ENCODE results near the gene SYT11. TPM values are rescaled to one million over a fixed set of nuclear protein-coding genes. Genes with fewer than 3 reads are reported as not detected.
A peak's percentile ranks its signal among the peaks of the same experiment; 100 is the strongest.

Gene SYT11
- total and polyA plus RNA-seq, 4 donors: 118 to 384 (median 288) TPM

DNA sequence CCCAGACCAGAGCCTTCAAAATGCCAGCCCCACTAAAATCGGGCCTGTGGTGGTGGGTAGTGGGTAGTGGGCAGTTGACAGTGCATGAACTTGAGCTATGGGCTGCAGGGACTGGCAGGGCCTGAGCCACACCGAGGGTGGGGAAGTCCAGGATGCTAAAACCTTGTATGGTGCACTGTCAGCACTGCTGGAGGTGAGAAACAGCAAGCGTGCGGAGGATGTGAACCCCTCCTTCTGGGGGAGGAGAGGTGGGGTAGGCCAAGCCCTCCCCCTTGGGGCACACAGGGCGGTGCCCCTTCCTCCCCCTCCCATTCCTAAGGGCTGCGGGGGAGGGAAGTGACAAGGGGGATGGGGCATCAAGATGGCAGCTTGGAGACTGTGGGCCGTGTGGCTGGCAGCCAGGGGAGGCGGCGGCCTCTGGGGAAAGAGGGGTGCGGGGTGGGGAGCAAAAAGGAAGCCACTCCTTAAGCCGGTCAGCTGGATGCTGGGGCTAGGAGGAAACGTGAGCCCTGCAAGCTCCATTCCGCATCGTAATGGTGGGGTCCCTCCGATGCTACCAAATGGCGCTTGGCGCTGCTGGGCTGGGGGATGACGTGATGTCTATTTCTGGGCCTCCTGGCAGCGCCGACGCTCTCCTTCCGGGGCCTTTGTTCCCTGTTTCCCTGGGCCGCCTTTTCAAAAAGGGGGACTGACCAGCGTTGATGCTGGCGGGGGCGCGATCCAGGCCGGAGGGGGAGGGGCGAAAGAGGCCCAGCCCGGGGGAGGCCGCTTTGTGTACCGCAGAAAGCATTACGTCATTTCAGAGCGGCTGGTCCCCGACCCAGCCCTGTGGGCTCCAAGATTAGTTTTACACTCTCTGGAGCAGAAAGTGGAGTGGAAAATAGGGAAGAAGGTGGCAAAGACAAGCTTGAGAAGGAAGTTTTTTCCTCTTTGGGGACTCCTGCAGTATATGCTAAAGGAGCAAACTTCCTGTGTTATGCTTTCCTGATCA is 809 bp downstream of the SYT11 start:
- H3K4me3 ChIP-seq (ENCODE audit: low read depth, low read length): peak overlapping the region; percentile 74
- peaks cover 5% of the 10 kb centered on the region for H3K36me3 ChIP-seq (ENCODE audit: control insufficient read depth, insufficient read depth, low read length)
- H3K9me3 ChIP-seq (ENCODE audit: control insufficient read depth, insufficient read depth, low read length): no peaks in the 10 kb centered on the region
- DNase-seq (ENCODE audit: low read depth in 4 of 6, low spot score in 6 of 6): peak; percentile 75 to 96 (median 84)
- WGBS (ENCODE audit: insufficient coverage): 2% methylated on average over 27 of the region's 35 CpGs
- H3K4me1 ChIP-seq (ENCODE audit: control insufficient read depth, insufficient read depth, low read length): peaks cover 46% of the 10 kb centered on the region
- H3K27ac ChIP-seq (ENCODE audit: low read depth, low read length): peak overlapping the region; percentile 99
- H3K27me3 ChIP-seq (ENCODE audit: control insufficient read depth, insufficient read depth, low read length): no peaks in the 10 kb centered on the region

DNA sequence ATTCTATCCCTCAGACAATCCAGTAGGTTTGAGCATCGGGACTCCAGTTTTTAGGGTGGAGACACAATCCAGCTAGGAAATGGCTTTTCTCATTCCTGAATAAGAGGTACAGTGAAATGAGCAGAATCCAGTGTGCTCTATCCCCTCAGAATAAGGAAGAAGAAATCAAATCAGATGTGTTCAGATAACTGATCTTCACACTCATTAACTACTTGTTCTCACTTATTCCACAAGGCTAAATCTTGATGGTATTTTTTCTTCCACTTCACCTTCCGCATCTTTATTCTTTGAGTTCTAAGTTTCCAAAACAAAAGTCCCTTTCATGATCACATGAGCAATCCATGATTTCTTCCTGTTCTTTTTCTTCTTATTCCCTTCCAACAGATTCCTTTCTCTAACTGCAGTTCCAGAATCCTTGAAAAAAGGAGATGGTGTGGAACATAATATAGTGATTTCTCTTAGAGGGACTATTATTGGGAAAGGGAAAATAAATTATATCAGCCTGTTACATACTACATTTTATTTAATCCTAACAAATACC is 1.7 kb downstream of the SYT11 start:
- no peaks in the 10 kb centered on the region for H3K27me3 ChIP-seq (ENCODE audit: control insufficient read depth, insufficient read depth, low read length)
- no peak for DNase-seq (ENCODE audit: low read depth in 4 of 6, low spot score in 6 of 6)
- H3K36me3 ChIP-seq (ENCODE audit: control insufficient read depth, insufficient read depth, low read length): peaks cover 6% of the 10 kb centered on the region
- H3K9me3 ChIP-seq (ENCODE audit: control insufficient read depth, insufficient read depth, low read length): no peaks in the 10 kb centered on the region
- H3K4me3 ChIP-seq (ENCODE audit: low read depth, low read length): peak overlapping the region; percentile 74
- H3K27ac ChIP-seq (ENCODE audit: low read depth, low read length): peak overlapping the region; percentile 99
- WGBS (ENCODE audit: insufficient coverage): 20% methylated on average over 1 of the region's 2 CpGs
- peaks cover 47% of the 10 kb centered on the region for H3K4me1 ChIP-seq (ENCODE audit: control insufficient read depth, insufficient read depth, low read length)

DNA sequence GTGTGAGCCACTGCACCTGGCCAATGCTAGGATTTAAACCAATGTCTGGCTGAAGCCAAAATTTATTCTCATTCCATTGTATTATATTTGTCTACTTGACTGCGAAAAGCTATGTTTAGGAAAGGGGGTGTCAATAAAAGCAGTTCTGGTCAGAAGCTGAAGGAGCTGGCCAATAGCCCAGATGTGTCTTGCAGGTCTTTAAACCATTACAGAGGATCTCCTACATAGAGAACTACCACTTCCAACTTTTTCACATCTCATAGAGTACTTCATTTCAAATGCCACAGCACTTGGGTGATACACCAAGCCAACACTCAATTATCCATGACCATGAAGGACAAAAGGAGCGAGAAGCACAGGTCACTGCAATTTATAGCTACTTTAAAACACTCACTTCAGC is 2.5 kb downstream of the SYT11 start:
- DNase-seq (ENCODE audit: low read depth in 4 of 6, low spot score in 6 of 6): peak in 2 of 6 donors; percentile 52 to 62
- H3K27ac ChIP-seq (ENCODE audit: low read depth, low read length): peak overlapping the region; percentile 99

GRCh38 chr1:155864393-155864792 is 5.0 kb downstream of the SYT11 start:
- Histone ChIP-seq H3K27ac (ENCODE audit: low read depth, low read length) (no peak overlapping the region), H3K36me3 (ENCODE audit: control insufficient read depth, insufficient read depth, low read length) (peaks cover 28% of the 10 kb centered on the region), H3K27me3 (ENCODE audit: control insufficient read depth, insufficient read depth, low read length) (no peaks in the 10 kb centered on the region), H3K9me3 (ENCODE audit: control insufficient read depth, insufficient read depth, low read length) (no peaks in the 10 kb centered on the region), H3K4me3 (ENCODE audit: low read depth, low read length) (no peak overlapping the region), H3K4me1 (ENCODE audit: control insufficient read depth, insufficient read depth, low read length) (peaks cover 50% of the 10 kb centered on the region)
- no peak for DNase-seq (ENCODE audit: low read depth in 4 of 6, low spot score in 6 of 6)

More for the DNA sequence above, 2.5 kb downstream of the SYT11 start:
- Histone ChIP-seq H3K36me3 (ENCODE audit: control insufficient read depth, insufficient read depth, low read length) (peaks cover 6% of the 10 kb centered on the region), H3K4me3 (ENCODE audit: low read depth, low read length) (no peak overlapping the region), H3K4me1 (ENCODE audit: control insufficient read depth, insufficient read depth, low read length) (peaks cover 43% of the 10 kb centered on the region), H3K9me3 (ENCODE audit: control insufficient read depth, insufficient read depth, low read length) (no peaks in the 10 kb centered on the region), H3K27me3 (ENCODE audit: control insufficient read depth, insufficient read depth, low read length) (no peaks in the 10 kb centered on the region)
- no CpG with 5 or more reads among the region's 2 CpGs for WGBS (ENCODE audit: insufficient coverage)

- no peak for DNase-seq (ENCODE audit: low read depth in 4 of 6, low spot score in 6 of 6)
- Histone ChIP-seq H3K27ac (ENCODE audit: low read depth, low read length) (peak overlapping the region; percentile 15), H3K36me3 (ENCODE audit: control insufficient read depth, insufficient read depth, low read length) (peaks cover 36% of the 10 kb centered on the region), H3K4me1 (ENCODE audit: control insufficient read depth, insufficient read depth, low read length) (peaks cover 63% of the 10 kb centered on the region), H3K9me3 (ENCODE audit: control insufficient read depth, insufficient read depth, low read length) (no peaks in the 10 kb centered on the region), H3K4me3 (ENCODE audit: low read depth, low read length) (no peak overlapping the region), H3K27me3 (ENCODE audit: control insufficient read depth, insufficient read depth, low read length) (no peaks in the 10 kb centered on the region)
- WGBS (ENCODE audit: insufficient coverage): 95% methylated on average over 3 of the region's 8 CpGs
Measured at GRCh38 chr1:155867766-155868165, 8.4 kb downstream of the SYT11 start.

GRCh38 chr1:155871390-155871789 is 12.0 kb downstream of the SYT11 start:
- Histone ChIP-seq H3K9me3 (ENCODE audit: control insufficient read depth, insufficient read depth, low read length) (no peaks in the 10 kb centered on the region), H3K4me3 (ENCODE audit: low read depth, low read length) (no peak overlapping the region), H3K36me3 (ENCODE audit: control insufficient read depth, insufficient read depth, low read length) (peaks cover 45% of the 10 kb centered on the region), H3K27me3 (ENCODE audit: control insufficient read depth, insufficient read depth, low read length) (no peaks in the 10 kb centered on the region), H3K27ac (ENCODE audit: low read depth, low read length) (peak overlapping the region; percentile 94), H3K4me1 (ENCODE audit: control insufficient read depth, insufficient read depth, low read length) (peaks cover 67% of the 10 kb centered on the region)
- DNase-seq (ENCODE audit: low read depth in 4 of 6, low spot score in 6 of 6): peak; percentile 80 to 97 (median 90)
- 17% methylated on average over 1 of the region's 1 CpG for WGBS (ENCODE audit: insufficient coverage)

GRCh38 chr1:155872527-155872926 is 13.2 kb downstream of the SYT11 start:
- Histone ChIP-seq H3K4me3 (ENCODE audit: low read depth, low read length) (peak overlapping the region; percentile 17), H3K27ac (ENCODE audit: low read depth, low read length) (peak overlapping the region; percentile 94), H3K4me1 (ENCODE audit: control insufficient read depth, insufficient read depth, low read length) (peaks cover 67% of the 10 kb centered on the region), H3K36me3 (ENCODE audit: control insufficient read depth, insufficient read depth, low read length) (peaks cover 49% of the 10 kb centered on the region), H3K27me3 (ENCODE audit: control insufficient read depth, insufficient read depth, low read length) (no peaks in the 10 kb centered on the region), H3K9me3 (ENCODE audit: control insufficient read depth, insufficient read depth, low read length) (no peaks in the 10 kb centered on the region)
- WGBS (ENCODE audit: insufficient coverage): 18% methylated on average over 5 of the region's 5 CpGs
- DNase-seq (ENCODE audit: low read depth in 4 of 6, low spot score in 6 of 6): peak in 5 of 6 donors; percentile 64 to 92 (median 76)

GRCh38 chr1:155873860-155874259 is 14.5 kb downstream of the SYT11 start:
- 45% methylated on average over 9 of the region's 9 CpGs for WGBS (ENCODE audit: insufficient coverage)
- DNase-seq (ENCODE audit: low read depth in 4 of 6, low spot score in 6 of 6): peak in 2 of 6 donors; percentile 68 to 82
- Histone ChIP-seq H3K36me3 (ENCODE audit: control insufficient read depth, insufficient read depth, low read length) (peaks cover 46% of the 10 kb centered on the region), H3K27me3 (ENCODE audit: control insufficient read depth, insufficient read depth, low read length) (no peaks in the 10 kb centered on the region), H3K27ac (ENCODE audit: low read depth, low read length) (peak overlapping the region; percentile 94), H3K4me1 (ENCODE audit: control insufficient read depth, insufficient read depth, low read length) (peaks cover 54% of the 10 kb centered on the region), H3K4me3 (ENCODE audit: low read depth, low read length) (no peak overlapping the region), H3K9me3 (ENCODE audit: control insufficient read depth, insufficient read depth, low read length) (no peaks in the 10 kb centered on the region)

DNA sequence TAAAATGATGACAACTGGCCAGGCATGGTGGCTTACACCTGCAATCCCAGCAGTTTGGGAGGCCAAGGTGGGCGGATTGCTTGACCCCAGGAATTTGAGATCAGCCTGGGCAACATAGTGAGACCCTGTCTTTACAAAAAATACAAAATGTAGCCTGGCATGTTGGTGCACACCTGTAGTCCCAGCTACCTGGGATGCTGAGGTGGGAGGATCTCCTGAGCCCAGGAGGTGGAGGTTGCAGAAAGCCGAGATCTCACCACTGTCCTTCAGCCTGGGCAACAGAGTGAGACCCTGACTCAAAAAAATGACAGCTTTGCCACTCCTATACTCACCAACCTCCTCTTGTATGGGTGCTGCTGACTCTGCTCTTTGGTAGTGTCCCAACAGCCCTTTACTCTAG is 18.6 kb downstream of the SYT11 start:
- Histone ChIP-seq H3K27ac (ENCODE audit: low read depth, low read length) (no peak overlapping the region), H3K36me3 (ENCODE audit: control insufficient read depth, insufficient read depth, low read length) (peaks cover 69% of the 10 kb centered on the region), H3K9me3 (ENCODE audit: control insufficient read depth, insufficient read depth, low read length) (no peaks in the 10 kb centered on the region), H3K27me3 (ENCODE audit: control insufficient read depth, insufficient read depth, low read length) (no peaks in the 10 kb centered on the region), H3K4me1 (ENCODE audit: control insufficient read depth, insufficient read depth, low read length) (peaks cover 19% of the 10 kb centered on the region), H3K4me3 (ENCODE audit: low read depth, low read length) (no peak overlapping the region)
- WGBS (ENCODE audit: insufficient coverage): 93% methylated on average over 2 of the region's 2 CpGs
- DNase-seq (ENCODE audit: low read depth in 4 of 6, low spot score in 6 of 6): no peak

Measured in spinal cord (tissue), 10 donors.